Mammary epithelial cell (primary cell): ENCODE measurements around the gene WTIP.

Experiments used
- EZH2 ChIP-seq: IDR thresholded peaks from 2 replicates; pipeline ENCODE4 v1.6.1; 2012; ENCODE audit warnings: low read length, inconsistent platforms, borderline replicate concordance
- TF ChIP-seq, protein P1 (sequence below), 2 donors: IDR thresholded peaks in 1 of 2; conservative IDR thresholded peaks in 1 of 2; 2 replicates each; pipeline ENCODE4 v1.5.1; 2011 to 2012; ENCODE audit warnings: inconsistent platforms in 2 of 2, low read length in 2 of 2, mild to moderate bottlenecking in 2 of 2, control low read depth in 1 of 2, low read depth in 1 of 2; ENCODE audit not compliant: insufficient read depth in 1 of 2; ENCODE audit errors: extremely low read depth in 1 of 2

DNA sequence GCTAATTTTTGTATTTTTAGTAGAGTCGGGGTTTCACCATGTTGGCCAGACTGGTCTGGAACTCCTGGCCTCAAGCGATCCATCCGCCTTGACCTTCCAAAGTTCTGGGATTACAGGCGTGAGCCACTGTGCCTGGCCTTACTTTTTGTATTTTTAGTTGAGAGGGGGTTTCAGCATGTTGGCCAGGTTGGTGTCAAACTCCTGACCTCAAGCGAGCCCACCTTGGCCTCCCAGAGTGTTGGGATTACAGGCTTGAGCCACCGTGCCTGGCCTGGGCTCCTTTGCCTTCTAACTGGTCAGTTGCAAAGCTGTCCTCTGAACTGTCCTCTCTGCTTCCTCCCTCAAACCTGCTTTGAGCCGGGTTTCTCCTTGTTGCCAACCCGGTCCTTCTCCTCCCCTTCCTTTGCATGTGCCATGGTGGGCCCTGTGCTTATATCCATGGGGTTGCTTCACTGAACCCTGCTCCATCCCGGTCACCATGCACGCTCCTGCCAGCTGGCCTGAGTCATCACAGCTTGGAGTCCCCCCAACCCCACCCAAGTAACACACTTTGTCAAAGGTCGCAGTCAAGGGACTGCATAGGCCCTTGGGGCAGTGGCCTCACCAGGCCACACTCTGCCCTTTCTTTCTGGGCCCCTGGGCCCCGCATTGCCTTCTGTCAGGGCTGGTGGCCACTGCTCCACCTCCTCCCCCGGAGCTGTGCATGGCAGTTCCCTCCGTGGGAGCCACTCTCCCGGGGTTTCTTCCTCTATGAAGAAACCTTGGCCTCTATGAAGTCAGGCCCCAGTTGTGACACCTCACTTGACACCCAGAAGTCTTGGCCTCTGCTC is 21.2 kb downstream of the WTIP start:
- TF ChIP-seq, protein P1, sequence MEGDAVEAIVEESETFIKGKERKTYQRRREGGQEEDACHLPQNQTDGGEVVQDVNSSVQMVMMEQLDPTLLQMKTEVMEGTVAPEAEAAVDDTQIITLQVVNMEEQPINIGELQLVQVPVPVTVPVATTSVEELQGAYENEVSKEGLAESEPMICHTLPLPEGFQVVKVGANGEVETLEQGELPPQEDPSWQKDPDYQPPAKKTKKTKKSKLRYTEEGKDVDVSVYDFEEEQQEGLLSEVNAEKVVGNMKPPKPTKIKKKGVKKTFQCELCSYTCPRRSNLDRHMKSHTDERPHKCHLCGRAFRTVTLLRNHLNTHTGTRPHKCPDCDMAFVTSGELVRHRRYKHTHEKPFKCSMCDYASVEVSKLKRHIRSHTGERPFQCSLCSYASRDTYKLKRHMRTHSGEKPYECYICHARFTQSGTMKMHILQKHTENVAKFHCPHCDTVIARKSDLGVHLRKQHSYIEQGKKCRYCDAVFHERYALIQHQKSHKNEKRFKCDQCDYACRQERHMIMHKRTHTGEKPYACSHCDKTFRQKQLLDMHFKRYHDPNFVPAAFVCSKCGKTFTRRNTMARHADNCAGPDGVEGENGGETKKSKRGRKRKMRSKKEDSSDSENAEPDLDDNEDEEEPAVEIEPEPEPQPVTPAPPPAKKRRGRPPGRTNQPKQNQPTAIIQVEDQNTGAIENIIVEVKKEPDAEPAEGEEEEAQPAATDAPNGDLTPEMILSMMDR (conservative IDR thresholded peaks at IDR 0.05 in 1 of 2, IDR thresholded peaks at IDR 0.05 in 1 of 2; ENCODE audit: extremely low read depth in 1 of 2, insufficient read depth in 1 of 2, low read depth in 1 of 2, low read length in 2 of 2): no peak
- TF ChIP-seq EZH2: no peak
